HFF-Myc (cell line): ENCODE data around the gene METTL24.
"Not testable (repeated sequence)": the region's sequence is repeated elsewhere in the genome, so short reads cannot be mapped to it uniquely, and the experiment has no call there.

Experiments
- DNase-seq: peaks from one replicate; pipeline ENCODE4 v3.0.0-alpha.2; 2011; ENCODE audit warnings: low read depth; ENCODE audit errors: extremely low read depth
- H3K4me3 ChIP-seq: replicated peaks from 2 replicates; pipeline ENCODE4 v1.5.1; 2011; ENCODE audit warnings: low read depth, mild to moderate bottlenecking, control low read depth, low read length
- TF ChIP-seq, protein P1 (sequence below): IDR thresholded peaks from 2 replicates; pipeline ENCODE4 v1.5.1; 2012; ENCODE audit warnings: mild to moderate bottlenecking, low read depth, low read length, control low read depth; ENCODE audit errors: missing control alignments

METTL24 gene

DNA sequence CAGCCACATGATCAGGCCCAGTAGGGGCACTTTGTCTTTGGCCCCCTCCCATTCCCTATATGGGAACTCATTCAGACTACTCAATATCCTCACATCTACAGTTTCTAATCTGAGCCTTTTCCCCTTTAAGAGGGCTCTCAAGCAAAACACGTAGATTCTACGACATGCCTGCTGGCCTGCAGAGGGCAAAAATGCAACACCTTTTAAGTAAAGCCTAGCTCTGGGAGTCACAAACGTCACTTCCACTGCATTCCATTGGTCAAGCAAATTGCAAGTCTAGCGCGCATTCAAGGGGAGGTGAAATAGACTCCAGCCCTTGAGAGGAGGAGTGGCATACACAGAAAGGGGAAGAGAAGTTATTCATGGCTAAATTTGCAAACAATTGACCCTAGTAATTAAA, 107.3 kb downstream of the METTL24 start:
- TF ChIP-seq, protein P1, sequence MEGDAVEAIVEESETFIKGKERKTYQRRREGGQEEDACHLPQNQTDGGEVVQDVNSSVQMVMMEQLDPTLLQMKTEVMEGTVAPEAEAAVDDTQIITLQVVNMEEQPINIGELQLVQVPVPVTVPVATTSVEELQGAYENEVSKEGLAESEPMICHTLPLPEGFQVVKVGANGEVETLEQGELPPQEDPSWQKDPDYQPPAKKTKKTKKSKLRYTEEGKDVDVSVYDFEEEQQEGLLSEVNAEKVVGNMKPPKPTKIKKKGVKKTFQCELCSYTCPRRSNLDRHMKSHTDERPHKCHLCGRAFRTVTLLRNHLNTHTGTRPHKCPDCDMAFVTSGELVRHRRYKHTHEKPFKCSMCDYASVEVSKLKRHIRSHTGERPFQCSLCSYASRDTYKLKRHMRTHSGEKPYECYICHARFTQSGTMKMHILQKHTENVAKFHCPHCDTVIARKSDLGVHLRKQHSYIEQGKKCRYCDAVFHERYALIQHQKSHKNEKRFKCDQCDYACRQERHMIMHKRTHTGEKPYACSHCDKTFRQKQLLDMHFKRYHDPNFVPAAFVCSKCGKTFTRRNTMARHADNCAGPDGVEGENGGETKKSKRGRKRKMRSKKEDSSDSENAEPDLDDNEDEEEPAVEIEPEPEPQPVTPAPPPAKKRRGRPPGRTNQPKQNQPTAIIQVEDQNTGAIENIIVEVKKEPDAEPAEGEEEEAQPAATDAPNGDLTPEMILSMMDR: no peak
- no peak for DNase-seq
- H3K4me3 ChIP-seq: no peak overlapping the region

DNA sequence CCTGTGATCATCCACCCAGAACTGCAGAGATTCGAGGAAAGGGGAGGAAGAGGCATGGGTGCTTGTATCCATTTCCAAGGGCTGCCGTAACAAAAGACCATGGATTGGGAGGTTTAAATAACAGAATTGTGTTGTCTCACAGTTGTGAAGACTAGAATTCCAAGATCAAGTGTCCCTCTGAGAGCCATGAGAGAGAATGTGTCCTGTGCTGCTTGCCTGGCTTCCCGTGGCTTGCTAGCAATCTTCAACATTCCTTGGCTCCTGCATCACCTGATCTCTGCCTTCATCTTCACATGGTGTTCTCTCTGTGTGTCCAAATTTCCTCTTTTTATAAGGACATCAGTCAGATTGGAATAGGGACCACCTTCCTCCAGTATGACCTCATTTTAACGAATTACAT, 108.1 kb downstream of the METTL24 start:
- no peak overlapping the region for H3K4me3 ChIP-seq
- TF ChIP-seq, protein P1: no peak
- DNase-seq: no peak

DNA sequence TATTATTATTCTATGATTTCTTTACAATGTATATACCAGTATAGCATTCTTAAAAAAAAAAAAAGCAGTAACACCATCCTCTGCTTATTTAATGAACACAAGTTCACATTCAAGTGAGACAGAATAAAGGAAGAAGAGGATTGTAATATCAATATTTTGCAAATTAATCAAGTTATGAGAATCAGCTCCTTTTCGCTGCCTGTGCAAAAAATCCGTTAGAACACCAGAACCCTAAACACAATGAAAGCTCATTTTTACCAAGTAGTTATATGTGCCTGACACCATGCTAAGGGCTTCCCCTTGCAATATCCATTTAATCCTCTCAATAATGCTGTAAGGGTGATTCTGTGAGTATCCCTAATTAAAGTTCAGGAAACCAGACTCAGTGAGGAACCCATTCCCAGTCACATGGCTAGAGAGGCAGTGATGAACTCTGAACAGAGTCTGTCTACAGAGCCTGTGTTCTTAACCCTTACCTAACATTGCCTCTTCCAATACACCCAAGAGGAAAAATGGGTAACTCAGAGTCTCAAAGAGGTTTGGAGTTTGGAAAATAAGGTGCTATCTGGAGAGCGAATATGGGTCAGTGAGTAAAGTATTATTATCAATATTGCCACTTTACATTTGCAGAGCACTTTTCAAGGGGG, 111.1 kb downstream of the METTL24 start:
- TF ChIP-seq, protein P1: no peak
- DNase-seq: no peak

DNA sequence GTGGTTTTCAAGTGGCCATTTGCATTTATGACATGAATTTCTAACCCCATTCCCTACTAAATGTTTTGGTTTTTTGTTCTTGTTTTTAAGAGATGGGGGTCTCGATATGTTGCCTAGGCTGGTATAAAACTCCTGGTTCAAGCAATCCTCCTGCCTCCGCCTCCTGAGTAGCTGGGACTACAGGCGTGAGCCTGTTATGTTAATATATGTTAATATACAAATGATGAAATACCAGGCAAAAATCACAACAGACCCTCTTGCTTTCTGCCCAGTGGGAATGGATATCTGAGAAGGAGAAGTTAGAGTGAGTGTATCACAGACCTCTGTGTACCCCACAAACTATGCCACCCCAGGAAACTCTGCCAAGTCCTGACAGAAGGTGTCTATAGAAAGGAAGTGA, 111.8 kb downstream of the METTL24 start:
- DNase-seq: no peak

More for the DNA sequence above, 111.1 kb downstream of the METTL24 start:
- no peak overlapping the region for H3K4me3 ChIP-seq

DNA sequence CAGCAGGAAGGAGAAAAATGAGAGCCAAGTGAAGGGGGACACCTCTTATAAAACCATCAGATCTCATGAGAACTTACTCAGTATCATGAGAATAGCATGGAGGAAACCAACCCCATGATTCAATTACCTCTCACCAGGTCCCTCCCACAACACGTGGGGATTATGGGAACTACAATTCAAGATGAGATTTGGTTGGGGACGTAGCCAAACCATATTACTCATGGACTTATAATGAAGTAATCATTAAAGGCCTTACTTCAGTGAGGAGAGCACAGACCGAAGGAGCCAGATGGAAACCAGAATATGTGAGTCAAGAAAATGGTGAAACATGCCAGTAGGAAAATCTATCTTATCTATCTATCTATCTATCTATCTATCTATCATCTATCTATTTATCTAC, 113.5 kb downstream of the METTL24 start:
- not testable (repeated sequence) for H3K4me3 ChIP-seq, DNase-seq

More for the DNA sequence above, 111.8 kb downstream of the METTL24 start:
- H3K4me3 ChIP-seq: no peak overlapping the region
- TF ChIP-seq, protein P1: no peak

DNA sequence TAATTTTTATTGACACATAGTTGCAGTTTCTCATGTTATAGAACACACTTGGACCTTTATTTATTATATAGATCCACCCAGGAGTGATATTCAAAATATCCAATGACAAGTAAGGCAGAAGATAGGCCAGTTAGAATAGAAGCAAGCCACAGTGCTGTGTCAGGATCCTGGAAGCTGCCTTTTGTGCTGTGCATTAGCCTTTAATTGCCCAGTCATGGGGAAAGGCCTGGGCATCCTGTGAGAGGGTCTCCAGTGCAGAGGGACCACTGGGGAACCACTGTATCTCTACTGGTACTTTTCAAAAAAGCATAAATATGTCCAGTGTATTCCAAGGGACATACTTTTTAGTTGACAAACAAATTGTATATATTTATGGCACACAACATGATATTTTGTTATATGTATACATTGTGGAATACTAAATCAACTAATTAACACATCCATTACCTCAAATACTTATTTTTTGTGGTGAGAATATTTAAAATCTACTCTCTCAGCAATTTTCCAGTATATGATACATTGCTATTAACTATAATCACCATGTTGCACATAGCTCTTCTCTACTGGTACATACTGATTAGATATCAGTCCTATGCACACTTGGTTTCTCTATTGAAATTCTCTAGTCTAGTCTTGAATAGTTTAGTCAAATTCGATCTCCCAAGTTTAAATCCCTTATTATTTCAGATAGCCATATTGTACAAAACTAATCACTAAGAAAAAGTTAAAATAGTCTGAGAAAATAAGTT, 118.4 kb downstream of the METTL24 start:
- DNase-seq: no peak
- no peak overlapping the region for H3K4me3 ChIP-seq
- TF ChIP-seq, protein P1: no peak

DNA sequence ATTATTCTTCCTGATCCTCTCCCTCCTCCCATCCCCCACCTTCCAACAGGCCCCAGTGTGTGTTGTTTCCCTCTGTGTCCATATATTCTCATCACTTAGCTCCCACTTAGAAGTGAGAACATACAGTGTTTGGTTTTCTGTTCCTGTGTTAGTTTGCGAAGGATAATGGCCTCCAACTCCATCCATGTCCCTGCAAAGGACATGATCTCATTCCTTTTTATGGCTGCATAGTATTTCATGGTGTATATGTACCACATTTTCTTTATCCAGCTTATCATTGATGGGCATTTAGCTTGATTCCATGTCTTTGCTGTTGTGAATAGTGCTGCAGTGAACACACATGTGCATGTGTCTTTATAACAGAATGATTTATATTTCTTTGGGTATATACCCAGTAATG, 122.1 kb downstream of the METTL24 start:
- DNase-seq, H3K4me3 ChIP-seq: not testable (repeated sequence)

DNA sequence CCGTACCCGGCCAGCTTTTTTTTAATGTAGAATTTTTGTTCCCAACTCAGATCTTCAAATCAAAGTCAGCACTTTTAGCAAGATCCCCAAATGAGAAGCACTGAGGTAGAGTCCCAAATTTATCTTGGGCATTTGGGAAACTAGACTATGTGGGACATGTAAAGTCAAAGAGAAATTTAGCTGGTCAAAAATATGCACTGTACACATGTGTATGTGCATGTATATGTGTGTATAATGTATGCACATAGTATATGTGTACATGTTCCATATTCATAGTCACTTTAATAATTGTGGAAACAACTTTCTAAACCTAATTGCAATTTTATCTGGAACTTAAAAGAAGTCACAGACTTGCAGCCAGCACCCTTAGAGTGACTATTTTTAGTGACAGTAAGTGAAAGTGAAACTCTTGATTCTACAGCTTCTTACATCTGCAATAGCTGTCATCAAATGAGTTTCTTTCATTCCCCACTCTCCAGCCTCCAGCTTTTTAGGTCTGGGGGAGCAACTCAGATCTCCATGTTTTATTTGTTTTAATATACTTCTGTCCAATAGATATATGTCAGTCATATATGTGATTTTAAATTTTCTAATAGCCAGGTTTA, 124.3 kb downstream of the METTL24 start:
- TF ChIP-seq, protein P1: no peak
- no peak overlapping the region for H3K4me3 ChIP-seq
- DNase-seq: no peak
